Omental fat pad (tissue), 4 donors: ENCODE data around the gene PPA2. TPM values are rescaled to one million over a fixed set of nuclear protein-coding genes. Genes with fewer than 3 reads are reported as not detected.

Experiments
- ATAC-seq: fragments of 150-250 bp; one replicate; pipeline ENCODE4 v1.9.1; 2016; ENCODE audit warnings: mild to moderate bottlenecking, moderate library complexity; ENCODE audit not compliant: low FRiP score
- DNase-seq: peaks from one replicate; pipeline ENCODE4 v3.0.0-alpha.2; 2019; ENCODE audit warnings: low spot score
- small RNA-seq: library from RNA; depleted of rRNA; stranded (forward); fragments of <200 nt; gene quantifications from one replicate; pipeline ENCODE3, GENCODE V24; 2016
- total RNA-seq, 4 donors: library from RNA; depleted of rRNA; stranded (reverse); fragments of >200 nt; gene quantifications; one replicate each; pipeline ENCODE4 v1.1.0, GENCODE V29; 2016
- TF ChIP-seq, protein P1 (sequence below), 3 donors: fragments of 450-650 bp; IDR thresholded peaks; one replicate each; pipeline ENCODE4 v1.5.1; 2016 to 2017; ENCODE audit warnings: antibody characterized with exemption in 3 of 3, mild to moderate bottlenecking in 3 of 3, moderate library complexity in 2 of 3

Gene PPA2
- total RNA-seq, 4 donors from 2014 or later: 35.9 to 82.9 (median 61.9) TPM

DNA sequence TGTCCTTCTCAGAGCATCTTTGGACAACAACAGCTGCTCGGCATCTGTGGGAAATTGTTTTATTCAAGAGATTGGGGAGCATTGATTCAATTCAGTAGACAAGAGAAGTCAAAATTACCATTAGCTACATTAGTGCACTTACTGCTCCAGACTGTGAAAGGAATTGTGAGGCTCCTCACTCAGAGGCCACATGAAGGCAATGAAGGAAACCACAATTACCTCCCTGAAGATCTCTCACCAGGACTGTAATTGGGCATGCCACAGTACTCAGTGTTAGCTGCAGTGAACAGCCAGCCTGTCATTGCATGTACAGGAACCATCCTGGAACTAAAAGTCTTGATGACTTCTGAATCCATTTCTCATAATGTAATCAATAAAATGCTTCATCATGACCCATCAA is 144.8 kb downstream of the PPA2 start:
- no peak for ATAC-seq
- DNase-seq: no peak
- TF ChIP-seq, protein P1, sequence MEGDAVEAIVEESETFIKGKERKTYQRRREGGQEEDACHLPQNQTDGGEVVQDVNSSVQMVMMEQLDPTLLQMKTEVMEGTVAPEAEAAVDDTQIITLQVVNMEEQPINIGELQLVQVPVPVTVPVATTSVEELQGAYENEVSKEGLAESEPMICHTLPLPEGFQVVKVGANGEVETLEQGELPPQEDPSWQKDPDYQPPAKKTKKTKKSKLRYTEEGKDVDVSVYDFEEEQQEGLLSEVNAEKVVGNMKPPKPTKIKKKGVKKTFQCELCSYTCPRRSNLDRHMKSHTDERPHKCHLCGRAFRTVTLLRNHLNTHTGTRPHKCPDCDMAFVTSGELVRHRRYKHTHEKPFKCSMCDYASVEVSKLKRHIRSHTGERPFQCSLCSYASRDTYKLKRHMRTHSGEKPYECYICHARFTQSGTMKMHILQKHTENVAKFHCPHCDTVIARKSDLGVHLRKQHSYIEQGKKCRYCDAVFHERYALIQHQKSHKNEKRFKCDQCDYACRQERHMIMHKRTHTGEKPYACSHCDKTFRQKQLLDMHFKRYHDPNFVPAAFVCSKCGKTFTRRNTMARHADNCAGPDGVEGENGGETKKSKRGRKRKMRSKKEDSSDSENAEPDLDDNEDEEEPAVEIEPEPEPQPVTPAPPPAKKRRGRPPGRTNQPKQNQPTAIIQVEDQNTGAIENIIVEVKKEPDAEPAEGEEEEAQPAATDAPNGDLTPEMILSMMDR (IDR thresholded peaks at IDR 0.05): no peak

DNA sequence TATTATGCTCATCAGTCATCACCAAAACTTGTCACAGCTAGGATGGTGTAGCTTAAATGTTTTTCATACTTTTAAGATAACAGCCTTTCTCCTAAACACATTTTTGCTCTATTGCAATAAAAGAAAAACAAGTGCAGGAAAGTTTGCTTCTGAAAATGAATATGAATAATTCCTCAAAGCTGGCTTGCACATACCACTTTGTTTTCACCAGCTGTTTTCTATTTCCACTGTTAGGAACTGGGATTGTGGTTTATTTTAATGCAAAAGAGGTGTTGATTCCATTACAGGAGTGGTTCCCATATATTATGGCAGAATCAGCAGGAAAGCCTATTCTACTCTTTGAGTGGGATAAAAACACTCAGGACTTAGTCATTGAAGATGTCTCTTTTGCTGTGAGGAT is 145.9 kb downstream of the PPA2 start:
- no peak for ATAC-seq
- DNase-seq: no peak
- TF ChIP-seq, protein P1 (IDR thresholded peaks at IDR 0.05): no peak

DNA sequence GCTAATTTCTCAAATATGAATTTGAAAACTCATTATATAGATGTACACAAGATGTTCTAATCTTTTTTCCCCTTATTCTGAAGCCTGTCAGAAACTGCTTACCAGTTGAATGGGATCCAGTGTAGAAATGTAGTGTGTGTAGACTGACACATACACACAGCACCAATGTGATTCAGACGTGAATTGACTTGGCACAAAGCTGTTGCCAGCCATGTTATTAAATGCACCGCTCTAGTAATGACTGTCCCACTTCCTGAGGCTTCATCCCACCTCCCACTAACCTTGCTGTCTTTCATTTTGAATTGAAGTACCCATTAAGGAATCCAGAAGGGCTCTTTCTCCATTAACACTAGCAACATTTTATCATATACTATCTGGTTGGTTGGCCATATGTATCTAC is 146.6 kb downstream of the PPA2 start:
- no peak for DNase-seq
- TF ChIP-seq, protein P1 (IDR thresholded peaks at IDR 0.05): no peak
- ATAC-seq: no peak

Small RNA genes within 50 kb of the gene (small RNA-seq; reads per million reads assigned to genes)
- gene RNU6-553P: not detected

Other genes with a start within 250 kb of the PPA2 start
- not detected for gene ARHGEF38, start 78.6 kb upstream of the PPA2 start, total RNA-seq
- 10 to 100 TPM; 14.9 to 34.7 (median 18.0) TPM for gene INTS12, start 234.6 kb upstream of the PPA2 start, total RNA-seq
- 10 to 100 TPM in 1 of 4 donors, 1 to 10 TPM in 3; 6.0 to 13.2 (median 7.5) TPM for gene GSTCD, start 234.7 kb upstream of the PPA2 start, total RNA-seq